ENCODE data around the gene OXCT2. TPM values are rescaled to one million over a fixed set of nuclear protein-coding genes. Genes with fewer than 3 reads are reported as not detected.

The OXCT2 gene
- total RNA-seq, 1 donor from 2014 or later = 2.1 TPM

DNA sequence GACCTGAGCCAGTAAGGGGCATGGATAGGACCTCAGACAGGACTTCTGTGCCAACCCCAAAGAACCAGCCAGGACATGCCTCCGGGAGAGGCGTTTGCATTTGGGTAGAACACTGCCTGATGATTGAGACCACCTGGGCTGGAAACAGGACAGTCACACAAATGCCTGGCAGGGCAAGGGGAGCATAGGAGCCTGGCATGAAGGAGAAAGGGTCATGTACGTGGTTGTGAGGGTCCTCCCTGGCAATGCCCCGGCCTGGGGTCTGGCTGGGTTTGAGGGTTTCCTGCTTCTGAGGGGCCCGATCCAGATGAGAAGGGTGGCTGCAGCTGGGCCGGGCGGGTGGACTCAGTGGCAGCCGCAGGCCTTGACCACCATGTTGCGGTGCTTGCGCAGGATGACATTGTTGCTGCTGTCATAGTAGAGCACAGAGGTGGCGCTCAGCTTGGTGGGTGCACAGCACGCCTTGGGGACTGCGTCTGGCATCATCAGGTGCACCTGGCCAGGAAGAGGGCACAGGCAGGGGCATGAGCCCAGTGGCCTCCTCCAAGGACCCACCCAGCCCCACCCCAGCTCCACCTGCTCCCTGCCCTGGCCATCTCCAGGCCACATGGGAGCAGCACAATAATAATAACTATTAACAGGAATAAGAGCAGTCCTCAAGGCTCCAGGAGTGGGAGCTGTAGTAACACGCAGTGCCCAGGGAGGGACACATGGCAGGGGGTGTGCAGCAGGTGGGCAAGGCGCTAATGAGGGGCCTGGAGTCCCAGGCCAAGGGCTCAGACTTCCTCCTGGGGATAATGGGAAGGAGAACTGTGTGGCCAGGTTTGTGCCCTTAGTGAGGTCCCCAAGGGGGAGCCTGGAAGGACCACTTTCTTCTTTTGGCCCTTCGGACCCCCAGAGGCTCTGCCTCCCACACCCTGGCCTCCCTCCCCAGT is 10.8 kb downstream of the OXCT2 start:
- Mint-ChIP-seq H3K27ac (no peak overlapping the region), H3K4me1 (peaks cover 3% of the 10 kb centered on the region), H3K36me3 (peaks cover 22% of the 10 kb centered on the region), H3K4me3 (no peak overlapping the region), H3K9me3 (no peaks in the 10 kb centered on the region), H3K27me3 (ENCODE audit: insufficient read depth, low read depth) (peaks cover 10% of the 10 kb centered on the region)
- Histone ChIP-seq H3F3A (ENCODE audit: low read depth) (no peaks in the 10 kb centered on the region), H3K9ac (no peak overlapping the region), H2AFZ (replicated peaks) (no peak overlapping the region), H3K79me2 (ENCODE audit: low read depth) (no peaks in the 10 kb centered on the region), H3K27ac (no peak overlapping the region), H3K27me3 (no peaks in the 10 kb centered on the region), H3K9me3 (ENCODE audit: low read depth) (no peaks in the 10 kb centered on the region), H3K4me2 (no peak overlapping the region), H3K4me3 (no peak overlapping the region), H3K36me3 (no peaks in the 10 kb centered on the region), H4K20me1 (ENCODE audit: low read depth) (no peaks in the 10 kb centered on the region), H3K4me1 (no peaks in the 10 kb centered on the region)
- DNase-seq (ENCODE audit: low spot score) = no peak
- TF ChIP-seq, protein P1, sequence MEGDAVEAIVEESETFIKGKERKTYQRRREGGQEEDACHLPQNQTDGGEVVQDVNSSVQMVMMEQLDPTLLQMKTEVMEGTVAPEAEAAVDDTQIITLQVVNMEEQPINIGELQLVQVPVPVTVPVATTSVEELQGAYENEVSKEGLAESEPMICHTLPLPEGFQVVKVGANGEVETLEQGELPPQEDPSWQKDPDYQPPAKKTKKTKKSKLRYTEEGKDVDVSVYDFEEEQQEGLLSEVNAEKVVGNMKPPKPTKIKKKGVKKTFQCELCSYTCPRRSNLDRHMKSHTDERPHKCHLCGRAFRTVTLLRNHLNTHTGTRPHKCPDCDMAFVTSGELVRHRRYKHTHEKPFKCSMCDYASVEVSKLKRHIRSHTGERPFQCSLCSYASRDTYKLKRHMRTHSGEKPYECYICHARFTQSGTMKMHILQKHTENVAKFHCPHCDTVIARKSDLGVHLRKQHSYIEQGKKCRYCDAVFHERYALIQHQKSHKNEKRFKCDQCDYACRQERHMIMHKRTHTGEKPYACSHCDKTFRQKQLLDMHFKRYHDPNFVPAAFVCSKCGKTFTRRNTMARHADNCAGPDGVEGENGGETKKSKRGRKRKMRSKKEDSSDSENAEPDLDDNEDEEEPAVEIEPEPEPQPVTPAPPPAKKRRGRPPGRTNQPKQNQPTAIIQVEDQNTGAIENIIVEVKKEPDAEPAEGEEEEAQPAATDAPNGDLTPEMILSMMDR (IDR thresholded peaks at IDR 0.05) = no peak
- TF ChIP-seq EZH2phosphoT487 (IDR thresholded peaks at IDR 0.05) (no peak), EZH2 (IDR thresholded peaks at IDR 0.05) (no peak)

DNA sequence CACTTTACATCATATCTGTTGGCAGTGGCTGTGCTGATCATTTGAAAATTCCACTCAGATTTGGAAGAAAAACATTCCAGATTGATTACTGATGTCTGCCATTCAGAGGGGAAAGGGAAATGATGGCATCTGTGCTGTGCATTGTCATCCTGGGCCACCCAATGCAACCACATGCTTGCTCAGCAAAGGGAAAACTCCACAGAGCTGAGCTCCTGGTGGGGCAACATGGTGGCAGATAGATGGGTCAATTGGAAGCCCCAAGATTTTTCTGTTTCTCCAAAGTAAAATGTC is 11.8 kb downstream of the OXCT2 start:
- peaks cover 10% of the 10 kb centered on the region for H3K27me3 Mint-ChIP-seq (ENCODE audit: insufficient read depth, low read depth)
- Histone ChIP-seq H3K4me3 (no peak overlapping the region), H3K27ac (no peak overlapping the region), H3K4me2 (no peak overlapping the region), H3K9ac (no peak overlapping the region), H3F3A (ENCODE audit: low read depth) (no peaks in the 10 kb centered on the region), H3K27me3 (no peaks in the 10 kb centered on the region), H4K20me1 (ENCODE audit: low read depth) (no peaks in the 10 kb centered on the region), H3K36me3 (no peaks in the 10 kb centered on the region), H3K4me1 (no peaks in the 10 kb centered on the region), H3K9me3 (ENCODE audit: low read depth) (no peaks in the 10 kb centered on the region), H3K79me2 (ENCODE audit: low read depth) (no peaks in the 10 kb centered on the region), H2AFZ (replicated peaks) (no peak overlapping the region)
- no peak for TF ChIP-seq EZH2phosphoT487 (IDR thresholded peaks at IDR 0.05)
- TF ChIP-seq, protein P1 (IDR thresholded peaks at IDR 0.05) = no peak
- TF ChIP-seq EZH2 (IDR thresholded peaks at IDR 0.05) = no peak
- H3K36me3 Mint-ChIP-seq = peaks cover 22% of the 10 kb centered on the region
- peaks cover 3% of the 10 kb centered on the region for H3K4me1 Mint-ChIP-seq
- no peak overlapping the region for H3K27ac Mint-ChIP-seq
- no peaks in the 10 kb centered on the region for H3K9me3 Mint-ChIP-seq
- no peak overlapping the region for H3K4me3 Mint-ChIP-seq
- DNase-seq (ENCODE audit: low spot score) = no peak

DNA sequence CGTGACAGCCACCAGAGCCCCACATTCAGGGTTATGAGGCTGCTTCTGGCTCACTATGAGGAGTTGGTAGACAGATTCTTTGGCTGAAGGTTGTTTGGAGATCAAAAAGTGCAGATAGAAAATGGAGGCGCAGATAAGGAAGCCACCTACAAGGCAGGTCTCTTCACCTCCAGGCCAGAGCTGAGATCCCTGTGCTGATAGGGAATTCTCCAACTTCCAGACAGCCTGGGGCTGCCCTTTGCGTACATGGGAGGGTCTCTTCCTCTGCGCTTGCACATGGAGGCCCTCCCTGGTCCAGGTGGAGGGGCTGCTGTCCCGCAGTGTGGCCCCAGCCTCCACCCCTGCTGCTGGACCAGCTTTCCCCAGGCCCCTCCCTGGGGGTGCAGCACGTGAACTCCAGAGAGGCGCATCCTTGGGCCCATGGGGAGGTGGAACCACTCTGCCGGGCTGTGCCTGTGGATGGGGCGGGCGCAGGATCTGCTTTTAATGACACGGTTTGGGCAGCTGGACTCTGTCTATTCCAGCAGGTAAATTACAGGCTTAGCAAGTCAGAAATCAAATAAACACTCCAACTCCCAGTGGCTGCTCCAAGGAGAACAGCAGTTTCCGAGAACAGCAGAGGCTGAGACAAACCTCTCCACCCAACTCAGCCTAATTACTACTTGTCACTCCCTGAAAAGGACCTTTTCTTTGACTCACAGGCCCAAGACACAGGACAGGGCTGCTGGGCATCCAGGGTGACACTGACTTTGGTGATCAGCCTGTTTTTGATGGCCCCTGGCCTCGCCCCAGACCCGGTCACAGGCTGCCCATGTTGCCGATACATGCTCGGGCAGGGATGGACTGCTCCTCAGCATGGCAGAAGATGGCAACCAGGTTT is 12.4 kb downstream of the OXCT2 start:
- H3K27ac Mint-ChIP-seq = no peak overlapping the region
- H3K9me3 Mint-ChIP-seq = no peaks in the 10 kb centered on the region
- no peak overlapping the region for H2AFZ ChIP-seq (replicated peaks)

More for the DNA sequence above, 12.4 kb downstream of the OXCT2 start:
- peaks cover 25% of the 10 kb centered on the region for H3K36me3 Mint-ChIP-seq
- Histone ChIP-seq H3K4me2 (no peak overlapping the region), H3K4me1 (no peaks in the 10 kb centered on the region), H3K4me3 (no peak overlapping the region), H3K9me3 (ENCODE audit: low read depth) (no peaks in the 10 kb centered on the region), H3K27me3 (no peaks in the 10 kb centered on the region), H3F3A (ENCODE audit: low read depth) (no peaks in the 10 kb centered on the region), H3K27ac (no peak overlapping the region), H4K20me1 (ENCODE audit: low read depth) (no peaks in the 10 kb centered on the region), H3K36me3 (no peaks in the 10 kb centered on the region), H3K79me2 (ENCODE audit: low read depth) (no peaks in the 10 kb centered on the region), H3K9ac (no peak overlapping the region)
- TF ChIP-seq EZH2phosphoT487 (IDR thresholded peaks at IDR 0.05) (no peak), EZH2 (IDR thresholded peaks at IDR 0.05) (no peak)
- TF ChIP-seq, protein P1 (IDR thresholded peaks at IDR 0.05) = no peak
- H3K4me1 Mint-ChIP-seq = peaks cover 3% of the 10 kb centered on the region
- H3K27me3 Mint-ChIP-seq (ENCODE audit: insufficient read depth, low read depth) = peaks cover 10% of the 10 kb centered on the region
- H3K4me3 Mint-ChIP-seq = no peak overlapping the region
- DNase-seq (ENCODE audit: low spot score) = no peak

Data from neural progenitor cell (in vitro differentiated cells).